ES-I3 (cell line): ENCODE data around the gene OTUD3.
"Not testable (repeated sequence)": the region's sequence is repeated elsewhere in the genome, so short reads cannot be mapped to it uniquely, and the experiment has no call there.

Source experiments
- H3K36me3 ChIP-seq: 2 replicates; pipeline ENCODE4 v1.6.1; 2013; ENCODE audit warnings: mild to moderate bottlenecking, low read length, control low read depth, moderate library complexity; ENCODE audit not compliant: insufficient read depth
- H3K4me1 ChIP-seq: 2 replicates; pipeline ENCODE4 v1.6.1; 2013; ENCODE audit warnings: mild to moderate bottlenecking, control low read depth, low read length; ENCODE audit not compliant: insufficient read depth
- H3K9ac ChIP-seq: 2 replicates; pipeline ENCODE4 v1.6.1; 2013; ENCODE audit warnings: low read depth, mild to moderate bottlenecking, low read length, moderate library complexity
- H3K9me3 ChIP-seq: 2 replicates; pipeline ENCODE4 v1.6.1; 2013; ENCODE audit warnings: mild to moderate bottlenecking, low read length, moderate library complexity; ENCODE audit not compliant: control insufficient read depth, insufficient read depth

OTUD3 gene

GRCh38 chr1:19918057-19918456 lies 35.9 kb downstream of the OTUD3 start:
- Histone ChIP-seq H3K9ac (no peak overlapping the region), H3K36me3 (peaks cover 3% of the 10 kb centered on the region; the same call in 1 of the 2 replicates), H3K9me3 (no peaks in the 10 kb centered on the region; the same call in 1 of the 2 replicates), H3K4me1 (no peaks in the 10 kb centered on the region)

DNA sequence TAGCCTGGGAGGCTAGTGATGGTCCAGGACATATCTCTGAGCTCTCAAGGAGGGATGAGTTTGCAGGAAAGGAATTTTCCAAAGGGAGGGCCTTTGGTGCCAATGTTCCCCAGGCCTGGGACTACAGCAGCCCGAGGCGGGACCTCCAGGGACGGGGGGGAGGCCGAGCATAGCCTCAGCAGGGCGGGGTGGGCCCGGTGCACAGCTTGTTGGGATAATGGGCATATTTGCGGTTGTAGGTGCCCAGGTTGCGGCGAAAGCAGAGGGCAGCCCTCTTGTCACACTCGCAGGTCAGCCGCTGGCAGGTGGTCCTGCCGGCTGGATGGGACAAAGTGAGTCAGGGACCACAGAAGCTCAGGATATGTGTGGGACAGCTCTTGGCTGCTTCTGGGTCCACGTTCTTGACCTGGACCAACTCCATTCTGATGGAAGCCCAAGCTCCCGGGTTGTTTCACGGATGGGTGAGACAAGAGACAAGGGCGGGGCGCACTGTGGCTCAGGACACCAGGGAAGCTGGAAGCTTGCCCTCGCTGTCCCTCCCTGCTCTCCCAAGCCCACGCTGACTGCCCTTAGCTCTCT lies 38.0 kb downstream of the OTUD3 start:
- no peaks in the 10 kb centered on the region; the same call in 1 of the 2 replicates for H3K9me3 ChIP-seq
- H3K9ac ChIP-seq: no peak overlapping the region
- no peaks in the 10 kb centered on the region for H3K36me3 ChIP-seq
- H3K4me1 ChIP-seq: no peaks in the 10 kb centered on the region

GRCh38 chr1:19921310-19921709 lies 39.1 kb downstream of the OTUD3 start:
- Histone ChIP-seq H3K9me3 (no peaks in the 10 kb centered on the region; the same call in 1 of the 2 replicates), H3K4me1 (no peaks in the 10 kb centered on the region), H3K36me3 (no peaks in the 10 kb centered on the region), H3K9ac (no peak overlapping the region)

DNA sequence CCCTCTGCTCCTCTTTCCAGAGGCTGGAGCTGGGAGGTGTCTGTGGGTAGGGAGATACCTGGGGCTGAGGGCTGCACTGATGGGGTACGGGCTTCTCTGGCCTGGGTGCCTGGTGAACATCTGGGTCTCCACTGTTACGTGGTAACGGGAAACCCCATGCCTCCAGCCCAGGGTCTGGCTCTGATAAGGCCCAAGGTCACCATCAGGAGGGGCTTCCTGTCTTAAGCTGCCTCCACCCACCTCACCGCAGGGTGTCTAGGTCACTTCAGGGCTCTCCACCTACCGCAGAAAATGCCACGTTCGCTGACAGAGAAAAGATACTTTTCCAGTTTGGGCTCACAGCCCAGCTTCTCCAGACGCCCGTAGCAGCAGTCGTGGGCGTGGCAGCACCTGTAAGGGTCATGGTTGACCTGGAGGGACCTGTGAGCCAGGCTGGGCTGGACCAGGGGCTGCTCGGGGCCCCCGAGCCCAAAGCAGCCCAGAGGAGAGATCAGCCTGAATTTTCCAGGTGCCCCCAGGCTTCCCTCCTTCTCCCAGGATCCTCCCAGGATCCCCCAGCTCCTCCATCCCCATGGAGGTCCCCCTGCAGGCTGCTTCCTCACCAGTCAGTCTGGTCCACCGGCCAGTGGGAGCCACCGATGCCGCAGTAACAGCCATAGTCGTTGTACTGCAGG lies 40.0 kb downstream of the OTUD3 start:
- Histone ChIP-seq H3K36me3 (no peaks in the 10 kb centered on the region), H3K9me3 (no peaks in the 10 kb centered on the region; the same call in 1 of the 2 replicates), H3K4me1 (no peaks in the 10 kb centered on the region), H3K9ac (no peak overlapping the region)

DNA sequence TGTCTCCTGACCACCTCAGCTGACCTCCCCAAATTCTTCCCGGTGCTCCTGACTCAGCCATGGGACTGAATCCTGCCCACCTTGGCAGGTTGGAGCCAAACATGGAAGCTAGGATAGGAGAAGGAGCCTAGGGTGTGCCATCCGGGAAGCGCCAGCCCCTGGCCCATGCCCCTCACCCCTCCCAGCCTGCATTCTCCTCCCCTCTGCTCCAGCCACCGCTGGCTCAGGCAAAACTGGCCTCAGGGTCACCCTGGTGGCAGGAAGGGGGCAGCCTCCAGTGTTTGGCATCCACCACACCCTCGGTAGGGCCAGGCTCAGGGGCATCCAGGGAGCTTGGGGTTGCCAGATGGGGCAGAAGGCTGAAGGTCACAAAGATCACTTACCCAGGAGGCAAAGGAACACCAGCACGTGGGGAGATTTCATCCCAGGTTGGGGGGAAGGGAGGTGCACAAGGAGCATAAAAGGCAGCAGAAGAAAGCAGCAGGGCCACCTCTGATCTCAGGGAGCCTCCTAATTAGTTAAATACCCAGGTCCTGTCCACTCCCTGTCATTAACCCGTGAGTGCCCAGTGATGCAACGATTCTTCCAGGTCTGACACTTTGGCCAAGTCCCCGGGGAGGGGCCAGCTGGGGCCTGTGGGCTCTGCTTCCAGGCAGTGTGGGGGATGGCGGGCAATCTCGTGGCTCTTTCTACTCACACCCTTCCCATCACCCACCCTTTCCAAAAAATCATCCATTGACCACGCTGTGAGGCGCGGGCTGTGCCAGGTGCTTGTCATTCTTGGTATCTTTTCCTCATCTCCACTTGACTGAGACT lies 41.1 kb downstream of the OTUD3 start, which contains the start of gene PLA2G2E:
Gene PLA2G2E, minus strand, starts transcription at position 481 of the 816 bp plus-strand sequence. Its CDS starts 58 bp downstream, at position 423.
- H3K9ac ChIP-seq: no peak within 1 kb of the TSS
- H3K9me3 ChIP-seq: no peaks in the 10 kb centered on the region; the same call in 1 of the 2 replicates

GRCh38 chr1:19923953-19924346 lies 41.8 kb downstream of the OTUD3 start:
- H3K36me3 ChIP-seq: no peaks in the 10 kb centered on the region
- no peaks in the 10 kb centered on the region for H3K4me1 ChIP-seq
- H3K9ac ChIP-seq: no peak overlapping the region
- no peaks in the 10 kb centered on the region; the same call in 1 of the 2 replicates for H3K9me3 ChIP-seq

More for the DNA sequence above, 41.1 kb downstream of the OTUD3 start, which contains the start of gene PLA2G2E:
- H3K4me1 ChIP-seq: no peaks in the 10 kb centered on the region
- H3K36me3 ChIP-seq: no peaks in the 10 kb centered on the region

DNA sequence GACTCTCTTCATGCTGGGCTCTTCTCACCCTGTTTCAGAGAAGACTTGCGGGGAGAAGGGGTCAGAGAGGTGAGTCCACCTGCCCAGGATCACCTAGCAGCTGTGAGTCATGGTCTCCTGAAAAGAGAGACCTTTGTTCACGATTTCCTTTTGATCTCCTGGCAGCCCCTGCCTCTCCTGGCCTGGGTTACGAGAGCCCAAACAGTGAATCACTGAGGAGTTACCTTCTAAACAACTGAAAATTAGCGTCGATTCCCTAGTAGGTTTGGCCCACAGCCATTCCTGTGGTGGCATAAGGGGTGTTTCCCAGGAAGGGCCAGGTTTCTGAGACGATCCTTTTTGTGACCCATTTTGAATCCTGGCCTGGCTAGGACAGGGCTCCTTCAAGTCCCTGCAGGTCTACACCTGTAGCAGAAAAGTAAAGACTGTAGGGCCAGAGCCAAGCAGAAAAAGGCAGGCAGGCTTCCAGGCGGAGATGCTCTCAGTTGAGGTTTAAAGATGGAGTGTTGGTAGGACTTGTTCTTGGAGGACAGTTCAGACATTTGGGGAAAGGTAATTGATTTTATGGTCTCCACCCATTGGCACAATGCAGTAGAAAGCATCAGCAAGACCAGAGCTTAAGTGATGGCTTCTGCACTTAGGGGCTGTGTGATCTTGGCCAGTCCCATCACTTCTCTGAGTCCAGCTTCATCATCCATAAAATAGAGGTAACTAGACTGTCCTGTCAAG lies 43.3 kb downstream of the OTUD3 start:
- no peaks in the 10 kb centered on the region for H3K36me3 ChIP-seq
- H3K9me3 ChIP-seq: no peaks in the 10 kb centered on the region; the same call in 1 of the 2 replicates
- H3K9ac ChIP-seq: no peak overlapping the region
- no peaks in the 10 kb centered on the region for H3K4me1 ChIP-seq

GRCh38 chr1:19926296-19927129 lies 44.3 kb downstream of the OTUD3 start:
- H3K36me3 ChIP-seq: no peaks in the 10 kb centered on the region
- H3K9me3 ChIP-seq: peaks cover 5% of the 10 kb centered on the region; the same call in 1 of the 2 replicates
- no peaks in the 10 kb centered on the region for H3K4me1 ChIP-seq
- no peak overlapping the region for H3K9ac ChIP-seq

GRCh38 chr1:19927130-19927421 lies 44.9 kb downstream of the OTUD3 start:
- not testable (repeated sequence) for H3K9me3 ChIP-seq, H3K9ac ChIP-seq, H3K4me1 ChIP-seq, H3K36me3 ChIP-seq

DNA sequence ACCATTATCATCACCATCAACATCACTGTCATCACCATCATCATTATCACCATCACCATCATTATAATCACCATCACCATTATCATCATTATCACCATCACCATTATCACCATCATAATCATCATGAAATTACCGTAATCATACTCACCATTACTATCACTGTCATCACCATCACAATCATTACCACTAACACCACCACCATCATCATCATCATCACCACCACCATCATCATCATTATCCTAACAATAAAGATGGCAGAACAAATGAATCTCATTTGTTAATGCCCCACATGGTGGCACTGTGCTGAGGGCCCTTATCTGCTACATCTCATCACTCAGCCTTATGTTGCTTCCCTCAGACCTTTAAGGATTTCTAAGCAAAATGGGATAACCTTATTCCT lies 50.7 kb downstream of the OTUD3 start:
- no peak overlapping the region for H3K9ac ChIP-seq
- H3K4me1 ChIP-seq: no peaks in the 10 kb centered on the region
- peaks cover 5% of the 10 kb centered on the region; the same call in 1 of the 2 replicates for H3K9me3 ChIP-seq
- H3K36me3 ChIP-seq: no peaks in the 10 kb centered on the region

- Histone ChIP-seq H3K9me3 (peaks cover 5% of the 10 kb centered on the region; the same call in 1 of the 2 replicates), H3K9ac (no peak overlapping the region), H3K36me3 (no peaks in the 10 kb centered on the region), H3K4me1 (no peaks in the 10 kb centered on the region)
Measured at GRCh38 chr1:19934336-19934735, 52.1 kb downstream of the OTUD3 start.

- Histone ChIP-seq H3K36me3 (no peaks in the 10 kb centered on the region), H3K9ac (no peak overlapping the region), H3K4me1 (no peaks in the 10 kb centered on the region), H3K9me3 (peaks cover 8% of the 10 kb centered on the region)
Measured at GRCh38 chr1:19936061-19936750, 54.0 kb downstream of the OTUD3 start.

DNA sequence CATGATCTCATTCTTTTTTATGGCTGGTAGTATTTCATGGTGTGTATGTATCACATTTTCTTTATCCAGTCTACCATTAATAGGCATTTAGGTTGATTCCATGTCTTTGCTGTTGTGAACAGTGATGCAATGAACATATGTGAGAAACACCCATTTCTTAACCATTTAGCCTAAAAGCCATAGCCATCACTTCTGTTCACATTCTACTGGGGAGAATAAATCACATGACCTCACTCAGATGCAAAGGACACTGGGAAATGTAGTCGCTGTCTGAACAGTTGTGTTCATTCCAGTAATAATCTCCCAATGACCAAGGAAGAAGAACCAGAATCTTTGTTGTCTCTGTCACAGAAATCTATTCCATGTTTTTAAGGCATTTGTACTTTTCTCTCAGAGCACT lies 56.3 kb downstream of the OTUD3 start:
- Histone ChIP-seq H3K9me3 (peaks cover 10% of the 10 kb centered on the region), H3K4me1 (no peaks in the 10 kb centered on the region), H3K9ac (no peak overlapping the region), H3K36me3 (no peaks in the 10 kb centered on the region)
